Measurements from ENCODE around the gene BNIP3. TPM values are rescaled to one million over a fixed set of nuclear protein-coding genes. Genes with fewer than 3 reads are reported as not detected.

Gene BNIP3
- total and polyA plus RNA-seq, 2 of the 13 experiments (the other 11 are each of a cell fraction or from before 2014, with no cell fraction given), result 73.7 to 223 TPM

GRCh38 chr10:131975796-131976195 lies 5.9 kb downstream of the BNIP3 start:
- TF ChIP-seq ZBTB38 (CRISPR knock-in tag; IDR thresholded peaks at IDR 0.05) (peak; percentile 50; the same call in 1 of the 2 replicates), ZNF687 (CRISPR knock-in tag; IDR thresholded peaks at IDR 0.05) (peak; percentile 50), SRY (CRISPR knock-in tag; IDR thresholded peaks at IDR 0.05) (no peak), ZNF761 (CRISPR knock-in tag; conservative IDR thresholded peaks at IDR 0.05) (no peak), POLR2A (IDR thresholded peaks at IDR 0.05; ENCODE audit: insufficient read depth in 1 of 2, low read depth in 2 of 2, low read length in 2 of 2) (peak in 1 of 2 experiments; percentile 11; a peak in 1 of 4 replicates), ZNF484 (CRISPR knock-in tag; IDR thresholded peaks at IDR 0.05; ENCODE audit: borderline replicate concordance, low read depth) (no peak)
- FAIRE-seq, result no peak
- no peak for DNase-seq (ENCODE audit: low spot score)
- CTCF ChIA-PET (ENCODE audit: low intra/inter-chr PET ratio, low total read pairs), result no interaction called here
- WGBS (ENCODE audit: low lambda C conversion rate), result 92% methylated on average over 10 of the region's 10 CpGs
- no TSS peak for BruUV-seq (replicated peaks)
- in situ Hi-C loops (cut with HindIII; ENCODE audit: extremely low pct_ligation_motif_present, low pct_unique_long_range_greater_than_20kb), result loop anchor here (5.0 kb wide), 1 partner anchor 47 kb away; no protein-coding TSS in a partner anchor
- no peak overlapping the region for H3K27ac ChIP-seq (ENCODE audit: extremely low read length, insufficient read depth, low read length)
- intact Hi-C loops (cut with micrococcal nuclease; ENCODE audit: unreplicated experiment), result loop anchor here (5.0 kb wide), 1 partner anchor 73 kb away; the partner anchor contains the start of gene PPP2R2D
- H3K4me1 ChIP-seq (ENCODE audit: insufficient read depth, low read length), result peaks cover 64% of the 10 kb centered on the region
- ATAC-seq, result no peak
- POLR2A ChIA-PET, result no interaction called here
- no peak overlapping the region for H3K4me3 ChIP-seq (replicated peaks in 1 of 3; ENCODE audit: insufficient read depth in 1 of 3, low read depth in 2 of 3, low read length in 3 of 3)
- H3K9me3 ChIP-seq (ENCODE audit: low read length), result no peaks in the 10 kb centered on the region
- no peak overlapping the region for H2AFZ ChIP-seq (ENCODE audit: low read length)
- H3K36me3 ChIP-seq (replicated peaks in 1 of 2; ENCODE audit: control insufficient read depth in 1 of 2, insufficient read depth in 2 of 2, low read length in 2 of 2), result peaks cover 21 to 63% of the 10 kb centered on the region in 2 experiments
- peaks cover 99% of the 10 kb centered on the region for H4K20me1 ChIP-seq (ENCODE audit: insufficient read depth, low read length)
- H3K4me2 ChIP-seq (ENCODE audit: low read depth, low read length), result no peak overlapping the region; the same call in none of the 2 replicates
- H3K27me3 ChIP-seq (ENCODE audit: control insufficient read depth in 1 of 2, insufficient read depth in 2 of 2, low read length in 2 of 2), result no peaks in the 10 kb centered on the region; a peak in 1 of 5 replicates
- H3K79me2 ChIP-seq (ENCODE audit: insufficient read depth, low read length), result peaks cover 95% of the 10 kb centered on the region
- no peak overlapping the region for H3K9ac ChIP-seq (ENCODE audit: insufficient read depth, low read depth, low read length)

All from HepG2 (cell line).